Measurements from ENCODE around the gene C16orf78. TPM values are rescaled to one million over a fixed set of nuclear protein-coding genes. Genes with fewer than 3 reads are reported as not detected.

C16orf78 gene
- total and polyA plus RNA-seq, 2 experiments from 2014 or later = not detected

GRCh38 chr16:49431591-49432290, 58.1 kb downstream of the C16orf78 start:
- H3K9me3 ChIP-seq (ENCODE audit: low read depth) = no peaks in the 10 kb centered on the region

GRCh38 chr16:49434733-49435132, 61.1 kb downstream of the C16orf78 start:
- no peaks in the 10 kb centered on the region for H3K9me3 ChIP-seq (ENCODE audit: low read depth)
- no peaks in the 10 kb centered on the region for H3K4me1 ChIP-seq (ENCODE audit: insufficient read depth)
- DNase-seq (ENCODE audit: low spot score) = no peak
- H3K27me3 ChIP-seq = no peaks in the 10 kb centered on the region
- H3K27ac ChIP-seq = no peak overlapping the region
- H4K20me1 ChIP-seq (ENCODE audit: insufficient read depth, poor library complexity, severe bottlenecking) = no peaks in the 10 kb centered on the region
- no peaks in the 10 kb centered on the region for H3K36me3 ChIP-seq (replicated peaks; ENCODE audit: insufficient read depth, low read depth)
- H2AFZ ChIP-seq = no peak overlapping the region
- H3K4me3 ChIP-seq = no peak overlapping the region
- 91% methylated on average over 6 of the region's 6 CpGs for WGBS (ENCODE audit: low lambda C conversion rate, missing lambda C conversion rate)
- TF ChIP-seq CTCF (IDR thresholded peaks at IDR 0.05; ENCODE audit: poor library complexity) (no peak), EZH2 (IDR thresholded peaks at IDR 0.05; ENCODE audit: borderline replicate concordance) (no peak), EZH2phosphoT487 (IDR thresholded peaks at IDR 0.05; ENCODE audit: low read depth, severe bottlenecking, unreplicated experiment) (no peak)
- H3K4me2 ChIP-seq = no peak overlapping the region
- no peaks in the 10 kb centered on the region for H3K9me2 ChIP-seq (replicated peaks; ENCODE audit: insufficient read depth)
- H3K79me2 ChIP-seq = no peaks in the 10 kb centered on the region

More at GRCh38 chr16:49431591-49432290, 58.1 kb downstream of the C16orf78 start:
- H3K27ac ChIP-seq = no peak overlapping the region
- no peak overlapping the region for H2AFZ ChIP-seq
- TF ChIP-seq EZH2 (IDR thresholded peaks at IDR 0.05; ENCODE audit: borderline replicate concordance) = no peak
- no peak for TF ChIP-seq EZH2phosphoT487 (IDR thresholded peaks at IDR 0.05; ENCODE audit: low read depth, severe bottlenecking, unreplicated experiment)
- TF ChIP-seq CTCF (IDR thresholded peaks at IDR 0.05; ENCODE audit: poor library complexity) = no peak
- 88% methylated on average over 11 of the region's 11 CpGs for WGBS (ENCODE audit: low lambda C conversion rate, missing lambda C conversion rate)
- no peaks in the 10 kb centered on the region for H3K36me3 ChIP-seq (replicated peaks; ENCODE audit: insufficient read depth, low read depth)
- H3K79me2 ChIP-seq = no peaks in the 10 kb centered on the region
- no peak overlapping the region for H3K4me3 ChIP-seq
- H3K4me1 ChIP-seq (ENCODE audit: insufficient read depth) = no peaks in the 10 kb centered on the region
- H4K20me1 ChIP-seq (ENCODE audit: insufficient read depth, poor library complexity, severe bottlenecking) = no peaks in the 10 kb centered on the region
- H3K9me2 ChIP-seq (replicated peaks; ENCODE audit: insufficient read depth) = no peaks in the 10 kb centered on the region
- no peak for DNase-seq (ENCODE audit: low spot score)
- H3K4me2 ChIP-seq = no peak overlapping the region
- H3K27me3 ChIP-seq = no peaks in the 10 kb centered on the region

GRCh38 chr16:49436181-49436580, 62.6 kb downstream of the C16orf78 start:
- peaks cover 2% of the 10 kb centered on the region for H3K27me3 ChIP-seq
- no peak overlapping the region for H2AFZ ChIP-seq
- no peaks in the 10 kb centered on the region for H4K20me1 ChIP-seq (ENCODE audit: insufficient read depth, poor library complexity, severe bottlenecking)
- no peaks in the 10 kb centered on the region for H3K9me3 ChIP-seq (ENCODE audit: low read depth)
- TF ChIP-seq EZH2phosphoT487 (IDR thresholded peaks at IDR 0.05; ENCODE audit: low read depth, severe bottlenecking, unreplicated experiment) (no peak), EZH2 (IDR thresholded peaks at IDR 0.05; ENCODE audit: borderline replicate concordance) (no peak), CTCF (IDR thresholded peaks at IDR 0.05; ENCODE audit: poor library complexity) (no peak)
- H3K4me1 ChIP-seq (ENCODE audit: insufficient read depth) = no peaks in the 10 kb centered on the region
- no peaks in the 10 kb centered on the region for H3K36me3 ChIP-seq (replicated peaks; ENCODE audit: insufficient read depth, low read depth)
- DNase-seq (ENCODE audit: low spot score) = no peak
- no peaks in the 10 kb centered on the region for H3K79me2 ChIP-seq
- no peak overlapping the region for H3K4me3 ChIP-seq
- WGBS (ENCODE audit: low lambda C conversion rate, missing lambda C conversion rate) = 86% methylated on average over 7 of the region's 7 CpGs
- H3K9me2 ChIP-seq (replicated peaks; ENCODE audit: insufficient read depth) = no peaks in the 10 kb centered on the region
- H3K27ac ChIP-seq = no peak overlapping the region
- H3K4me2 ChIP-seq = no peak overlapping the region
